Small intestine (tissue), 7 donors: ENCODE results near the gene FABP2. TPM values are rescaled to one million over a fixed set of nuclear protein-coding genes. Genes with fewer than 3 reads are reported as not detected.

Experiments used
- DNase-seq, 2 donors: peaks; one replicate each; pipeline versions ENCODE4 v3.0.0 to v3.0.0-alpha.2; 2013
- FAIRE-seq: peaks from 2 replicates; lab custom pipeline; 2012; peaks lifted over from hg19 to GRCh38; lab: Jason Lieb, UNC
- H3K27ac ChIP-seq, 3 donors: one replicate each; pipeline ENCODE4 v1.5.1; 2013; ENCODE audit warnings: low read length in 2 of 3, mild to moderate bottlenecking in 2 of 3, control low read depth in 1 of 3, inconsistent platforms in 1 of 3, low read depth in 1 of 3, moderate library complexity in 1 of 3
- H3K27me3 ChIP-seq, 3 donors: one replicate each; pipeline ENCODE4 v1.6.1; 2013; ENCODE audit warnings: low read length in 3 of 3, inconsistent platforms in 1 of 3; ENCODE audit not compliant: control insufficient read depth in 3 of 3, insufficient read depth in 3 of 3
- H3K36me3 ChIP-seq, 3 donors: one replicate each; pipeline ENCODE4 v1.6.1; 2013; ENCODE audit warnings: low read length in 3 of 3, inconsistent platforms in 1 of 3, low read depth in 1 of 3, mild to moderate bottlenecking in 1 of 3, moderate library complexity in 1 of 3; ENCODE audit not compliant: control insufficient read depth in 3 of 3, insufficient read depth in 2 of 3
- H3K4me1 ChIP-seq, 3 donors: one replicate each; pipeline ENCODE4 v1.6.1; 2013; ENCODE audit warnings: low read length in 2 of 3, inconsistent platforms in 1 of 3, low read depth in 1 of 3, mild to moderate bottlenecking in 1 of 3, moderate library complexity in 1 of 3; ENCODE audit not compliant: control insufficient read depth in 3 of 3, insufficient read depth in 2 of 3
- H3K4me3 ChIP-seq, 3 donors: one replicate each; pipeline ENCODE4 v1.5.1; 2013; ENCODE audit warnings: low read length in 3 of 3, control low read depth in 1 of 3, inconsistent platforms in 1 of 3, low read depth in 1 of 3, mild to moderate bottlenecking in 1 of 3, moderate library complexity in 1 of 3
- H3K9me3 ChIP-seq, 2 donors: one replicate each; pipeline ENCODE4 v1.6.1; 2013; ENCODE audit warnings: low read depth in 1 of 2, low read length in 1 of 2; ENCODE audit not compliant: control insufficient read depth in 2 of 2, insufficient read depth in 1 of 2
- WGBS, 3 donors: extraction: QIAGEN DNeasy Blood & Tissue Kit; methylation state at CpG; one replicate each; pipeline ENCODE4 v1.1.7; 2013; 5-methylcytosine and 5-hydroxymethylcytosine counted together
- polyA plus RNA-seq, 4 donors: library from polyadenylated mRNA; stranded (reverse) in 3 of 4; unstranded in 1 of 4; fragments of 200-250 nt in 3 of 4; fragments of 120-200 nt in 1 of 4; gene quantifications; one replicate each; pipeline versions ENCODE4 v1.2.1 to v1.2.3, GENCODE V29; 2013
- donor health status: healthy with polysubstance abuse.
- donor health status: control.
- donor health status: control.
- donor health status: Bipolar disorder and iron deficiency.
- donor health status: healthy.

The FABP2 gene
- polyA plus RNA-seq, 4 donors: 100 to 1,244 (median 394) TPM

- H3K36me3 ChIP-seq: peaks cover 3 to 13% (median 13%) of the 10 kb centered on the region in 3 donors
Measured at GRCh38 chr4:119268466-119268865, 53.5 kb downstream of the FABP2 start.

More at GRCh38 chr4:119268466-119268865, 53.5 kb downstream of the FABP2 start:
- DNase-seq (no peak), FAIRE-seq (no peak)
- Histone ChIP-seq H3K27ac (no peak overlapping the region), H3K9me3 (no peaks in the 10 kb centered on the region), H3K4me3 (no peak overlapping the region), H3K4me1 (no peaks in the 10 kb centered on the region), H3K27me3 (no peaks in the 10 kb centered on the region)
- WGBS, 3 donors: 88 to 93% (median 91%) methylated on average over 3 of the region's 3 CpGs

Other genes starting within 250 kb of the FABP2 start
- 1 to 10 TPM in 1 of 4 donors, under 1 TPM in 3; 0.04 to 8.4 (median 0.65) TPM for gene MYOZ2, start 186.3 kb downstream of the FABP2 start, polyA plus RNA-seq
- gene USP53, start 109.4 kb downstream of the FABP2 start, polyA plus RNA-seq: 10 to 100 TPM in 3 of 4 donors, 1 to 10 TPM in 1; 4.9 to 25.5 (median 11.4) TPM